ENCODE measurements around the gene BCAP29. TPM values are rescaled to one million over a fixed set of nuclear protein-coding genes. Genes with fewer than 3 reads are reported as not detected.

BCAP29 gene
- total RNA-seq, 4 donors from 2014 or later: 53.3 to 81.7 (median 75.9) TPM

- WGBS, 2 donors: 81 to 88% methylated on average over 1 of the region's 1 CpG
- DNase-seq (ENCODE audit: low spot score in 2 of 2): no peak
- intact Hi-C loops (cut with DNase I; ENCODE audit: low total_unique reads): no loop called here
- TF ChIP-seq POLR2A (IDR thresholded peaks at IDR 0.05) (no peak), CTCF (IDR thresholded peaks at IDR 0.05) (no peak)
- H3K4me3 ChIP-seq (ENCODE audit: low read depth, poor library complexity, severe bottlenecking): no peak overlapping the region
These were observed 17.5 kb downstream of the BCAP29 start for GRCh38 chr7:107597582-107597916.

- 79 to 83% methylated on average over 4 of the region's 4 CpGs for WGBS, 2 donors
- intact Hi-C loops (cut with DNase I; ENCODE audit: low total_unique reads): no loop called here
- no peak overlapping the region for H3K4me3 ChIP-seq (ENCODE audit: low read depth, poor library complexity, severe bottlenecking)
- TF ChIP-seq CTCF (IDR thresholded peaks at IDR 0.05) (no peak), POLR2A (IDR thresholded peaks at IDR 0.05) (no peak)
- DNase-seq (ENCODE audit: low spot score in 2 of 2): no peak
These were observed 17.9 kb downstream of the BCAP29 start for GRCh38 chr7:107597953-107598352.

- intact Hi-C loops (cut with DNase I; ENCODE audit: low total_unique reads): no loop called here
These were observed 19.2 kb downstream of the BCAP29 start for GRCh38 chr7:107599262-107599661.

GRCh38 chr7:107600816-107601215 lies 20.8 kb downstream of the BCAP29 start:
- no peak for DNase-seq (ENCODE audit: low spot score in 2 of 2)
- TF ChIP-seq POLR2A (IDR thresholded peaks at IDR 0.05) (no peak), CTCF (IDR thresholded peaks at IDR 0.05) (no peak)
- intact Hi-C loops (cut with DNase I; ENCODE audit: low total_unique reads): no loop called here
- H3K4me3 ChIP-seq (ENCODE audit: low read depth, poor library complexity, severe bottlenecking): no peak overlapping the region
- WGBS, 2 donors: 94 to 95% methylated on average over 2 of the region's 2 CpGs

More at GRCh38 chr7:107599262-107599661, 19.2 kb downstream of the BCAP29 start:
- no peak for DNase-seq (ENCODE audit: low spot score in 2 of 2)
- TF ChIP-seq CTCF (IDR thresholded peaks at IDR 0.05): no peak
- TF ChIP-seq POLR2A (IDR thresholded peaks at IDR 0.05): no peak
- 94 to 100% methylated on average over 1 of the region's 1 CpG for WGBS, 2 donors
- H3K4me3 ChIP-seq (ENCODE audit: low read depth, poor library complexity, severe bottlenecking): no peak overlapping the region

GRCh38 chr7:107605218-107605815 lies 25.3 kb downstream of the BCAP29 start:
- no peak overlapping the region for H3K4me3 ChIP-seq (ENCODE audit: low read depth, poor library complexity, severe bottlenecking)
- no peak for DNase-seq (ENCODE audit: low spot score in 2 of 2)
- intact Hi-C loops (cut with DNase I; ENCODE audit: low total_unique reads): no loop called here
- 88 to 96% methylated on average over 3 of the region's 3 CpGs for WGBS, 2 donors
- TF ChIP-seq POLR2A (IDR thresholded peaks at IDR 0.05) (no peak), CTCF (IDR thresholded peaks at IDR 0.05) (no peak)

- WGBS, 2 donors: 96 to 100% methylated on average over 1 of the region's 1 CpG
- no peak for TF ChIP-seq CTCF (IDR thresholded peaks at IDR 0.05)
- no peak for TF ChIP-seq POLR2A (IDR thresholded peaks at IDR 0.05)
- DNase-seq (ENCODE audit: low spot score in 2 of 2): no peak
- intact Hi-C loops (cut with DNase I; ENCODE audit: low total_unique reads): no loop called here
- no peak overlapping the region for H3K4me3 ChIP-seq (ENCODE audit: low read depth, poor library complexity, severe bottlenecking)
These were observed 26.3 kb downstream of the BCAP29 start for GRCh38 chr7:107606303-107606702.
